Endothelial cell of umbilical vein (primary cell): ENCODE data around the gene ARHGEF1. TPM values are rescaled to one million over a fixed set of nuclear protein-coding genes. Genes with fewer than 3 reads are reported as not detected.

Experiments used
- BruUV-seq: library from RNA; stranded (reverse); fragments of 400-500 nt; replicated peaks from 2 replicates; lab custom pipeline; 2021; lab: Mats Ljungman, UMichigan
- CTCF ChIA-PET: fragments of 300-600, 350-600 bp; sonication (Branson Sonifier 250); formaldehyde crosslinking; loops from one replicate; lab custom pipeline; 2021; ENCODE audit warnings: antibody characterized with exemption, inconsistent platforms; lab: Charles Lee
- POLR2A ChIA-PET: fragments of 300-600, 350-600 bp; sonication (Branson Sonifier 250); formaldehyde crosslinking; loops from one replicate; lab custom pipeline; 2021; ENCODE audit warnings: antibody characterized with exemption, inconsistent platforms; lab: Charles Lee
- DNase-seq: peaks from one replicate; pipeline ENCODE4 v3.0.0-alpha.2; 2011; ENCODE audit warnings: low read depth, low spot score
- FAIRE-seq: peaks from 2 replicates; lab custom pipeline; 2011; peaks lifted over from hg19 to GRCh38; lab: Jason Lieb, UNC
- H2AFZ ChIP-seq: 2 replicates; pipeline ENCODE4 v1.6.0; 2012; ENCODE audit warnings: low read depth, low read length, control low read depth, inconsistent platforms
- H3K27ac ChIP-seq: 2 replicates; pipeline ENCODE4 v1.5.1; 2011; ENCODE audit warnings: low read depth, mild to moderate bottlenecking, control low read depth, low read length, moderate library complexity; ENCODE audit not compliant: insufficient read depth
- H3K27me3 ChIP-seq, 2 experiments: 2 replicates each; pipeline versions ENCODE4 v1.6.0 to v1.6.1; 2011; ENCODE audit warnings: low read length in 2 of 2, mixed read lengths in 1 of 2; ENCODE audit not compliant: control insufficient read depth in 2 of 2, insufficient read depth in 2 of 2
- H3K36me3 ChIP-seq, 2 experiments: 2 replicates in 1 of 2; 3 replicates in 1 of 2; pipeline ENCODE4 v1.5.1; 2011; ENCODE audit warnings: low read length in 2 of 2, mild to moderate bottlenecking in 1 of 2, moderate library complexity in 1 of 2; ENCODE audit not compliant: control insufficient read depth in 2 of 2, insufficient read depth in 2 of 2; ENCODE audit errors: extremely low read depth in 1 of 2
- H3K4me1 ChIP-seq: 3 replicates; pipeline ENCODE4 v1.5.1; 2011; ENCODE audit warnings: mild to moderate bottlenecking, low read length; ENCODE audit not compliant: control insufficient read depth, insufficient read depth; ENCODE audit errors: extremely low read depth
- H3K4me2 ChIP-seq: 2 replicates; pipeline ENCODE4 v1.6.1; 2011; ENCODE audit warnings: low read length, control low read depth, mixed read lengths; ENCODE audit not compliant: insufficient read depth
- H3K4me3 ChIP-seq, 3 experiments: fragments of 200-600 bp in 1 of 3; sonication (generic), shearing (Covaris generic) in 1 of 3; replicated peaks in 1 of 3; 2 replicates each; pipeline ENCODE4 v1.5.1; 2011 to 2016; ENCODE audit warnings: control low read depth in 3 of 3, low read length in 3 of 3, mild to moderate bottlenecking in 2 of 3, inconsistent platforms in 1 of 3, low read depth in 1 of 3, moderate library complexity in 1 of 3; ENCODE audit not compliant: insufficient read depth in 1 of 3
- H3K79me2 ChIP-seq: 2 replicates; pipeline ENCODE4 v1.6.0; 2012; ENCODE audit warnings: low read length, inconsistent platforms; ENCODE audit not compliant: control insufficient read depth, insufficient read depth
- H3K9ac ChIP-seq: replicated peaks from 2 replicates; pipeline ENCODE3; 2011; ENCODE audit warnings: low read length, control low read depth; ENCODE audit not compliant: insufficient read depth; ENCODE audit errors: extremely low read depth
- H3K9me1 ChIP-seq: replicated peaks from 3 replicates; pipeline ENCODE4 v1.6.0; 2011; ENCODE audit warnings: mild to moderate bottlenecking, low read length; ENCODE audit not compliant: control insufficient read depth, insufficient read depth; ENCODE audit errors: extremely low read depth
- H3K9me3 ChIP-seq: replicated peaks from 2 replicates; pipeline ENCODE4 v1.5.1; 2012; ENCODE audit warnings: low read length, inconsistent platforms; ENCODE audit not compliant: control insufficient read depth, insufficient read depth
- H4K20me1 ChIP-seq: replicated peaks from 2 replicates; pipeline ENCODE3; 2011; ENCODE audit warnings: mild to moderate bottlenecking, low read length; ENCODE audit not compliant: control insufficient read depth, insufficient read depth; ENCODE audit errors: extremely low read depth
- EZH2 ChIP-seq: IDR thresholded peaks from 2 replicates; pipeline ENCODE4 v1.6.1; 2012; ENCODE audit warnings: borderline replicate concordance, low read depth, mild to moderate bottlenecking, moderate library complexity, low read length, inconsistent platforms; ENCODE audit not compliant: severe bottlenecking
- FOS ChIP-seq: IDR thresholded peaks from 2 replicates; pipeline ENCODE4 v1.6.1; 2011; ENCODE audit warnings: mild to moderate bottlenecking, low read length, moderate library complexity, borderline replicate concordance; ENCODE audit not compliant: insufficient read depth
- JUN ChIP-seq: IDR thresholded peaks from 2 replicates; pipeline ENCODE4 v1.6.1; 2011; ENCODE audit warnings: borderline replicate concordance, low read depth; ENCODE audit not compliant: insufficient read length, insufficient read depth
- POLR2AphosphoS5 ChIP-seq: IDR thresholded peaks from 2 replicates; pipeline ENCODE4 v1.6.1; 2012; ENCODE audit warnings: low read depth, mild to moderate bottlenecking, control low read depth, low read length, moderate library complexity; ENCODE audit not compliant: insufficient read depth
- dilution Hi-C: fragments of 300-500 bp; cut with MboI; formaldehyde crosslinking; loops from one replicate; pipeline ENCODE4 v1.15.0; 2019; ENCODE audit warnings: low sequenced_read_pairs; ENCODE audit not compliant: extremely low pct_ligation_motif_present
- intact Hi-C: fragments of 100-400 bp; cut with micrococcal nuclease; formaldehyde crosslinking; loops from one replicate; pipeline ENCODE4 v1.10.0; 2022
- polyA plus RNA-seq, 4 experiments: library from polyadenylated mRNA; depleted of rRNA in 3 of 4; stranded (reverse) in 3 of 4; unstranded in 1 of 4; fragments of >200 nt; gene quantifications; 2 replicates each; pipeline versions ENCODE4 v1.2.1 to v1.2.3, GENCODE V29; 2011 to 2012; ENCODE audit warnings: missing spikeins in 1 of 4
- total RNA-seq: library from RNA; stranded (reverse); gene quantifications from 2 replicates; pipeline ENCODE4 v1.2.3, GENCODE V29; 2021
- TF ChIP-seq, protein P1 (sequence below): IDR thresholded peaks from 2 replicates; pipeline ENCODE4 v1.6.1; 2011; ENCODE audit not compliant: insufficient read depth, insufficient read length

Gene ARHGEF1
- total and polyA plus RNA-seq, 2 donors (not counting 3 experiments of a cell fraction or from before 2014, with no cell fraction given) = 65.4 to 123 TPM

GRCh38 chr19:41927497-41928192, 44.7 kb downstream of the ARHGEF1 start:
- intact Hi-C loops (no loop called here), dilution Hi-C loops (no loop called here)
- TF ChIP-seq FOS (no peak), POLR2AphosphoS5 (no peak), JUN (no peak)
- Histone ChIP-seq H3K9me3 (no peaks in the 10 kb centered on the region), H3K27me3 (peaks cover 67 to 70% of the 10 kb centered on the region in 2 experiments), H3K4me3 (peak overlapping the region in 2 of 3 experiments; percentile 15 to 16), H3K27ac (no peak overlapping the region), H4K20me1 (no peaks in the 10 kb centered on the region), H3K9me1 (no peaks in the 10 kb centered on the region), H3K4me1 (no peaks in the 10 kb centered on the region), H3K79me2 (no peaks in the 10 kb centered on the region), H3K9ac (no peak overlapping the region), H3K36me3 (no peaks in the 10 kb centered on the region), H2AFZ (peak overlapping the region; percentile 45), H3K4me2 (peak overlapping the region; percentile 47)
- CTCF ChIA-PET = interaction anchor here (0.7 to 1.5 kb wide), 2 partner anchors 24 to 54 kb away, joined by 3 to 8 read pairs; no protein-coding TSS in a partner anchor
- no peak for DNase-seq
- no TSS peak for BruUV-seq
- POLR2A ChIA-PET = no interaction called here
- FAIRE-seq = no peak

GRCh38 chr19:41928221-41928683, 45.3 kb downstream of the ARHGEF1 start, which contains the start of gene ERFL:
Gene ERFL (minus strand): TSS chr19:41928449. CDS start chr19:41912919, 15,530 bp downstream.
- Histone ChIP-seq H3K27me3 (peaks cover 65 to 69% of the 10 kb centered on the region in 2 experiments), H3K9me3 (no peaks in the 10 kb centered on the region), H3K9me1 (no peaks in the 10 kb centered on the region), H4K20me1 (no peaks in the 10 kb centered on the region), H3K36me3 (no peaks in the 10 kb centered on the region), H3K4me2 (peak within 1 kb of the TSS; percentile 47), H3K4me1 (no peaks in the 10 kb centered on the region), H3K9ac (no peak within 1 kb of the TSS), H3K79me2 (no peaks in the 10 kb centered on the region), H3K27ac (no peak within 1 kb of the TSS), H3K4me3 (peak within 1 kb of the TSS; percentile 15 to 16 (median 15)), H2AFZ (peak within 1 kb of the TSS; percentile 45)
- FAIRE-seq = no peak
- POLR2A ChIA-PET = no interaction called here
- peak; percentile 69 for TF ChIP-seq EZH2
- TF ChIP-seq, protein P1, sequence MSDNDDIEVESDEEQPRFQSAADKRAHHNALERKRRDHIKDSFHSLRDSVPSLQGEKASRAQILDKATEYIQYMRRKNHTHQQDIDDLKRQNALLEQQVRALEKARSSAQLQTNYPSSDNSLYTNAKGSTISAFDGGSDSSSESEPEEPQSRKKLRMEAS = no peak
- TF ChIP-seq FOS = no peak
- no peak for DNase-seq
- CTCF ChIA-PET = interaction anchor here (0.6 to 1.5 kb wide), 4 partner anchors 24 to 56 kb away, joined by 3 to 8 read pairs (median 3); no protein-coding TSS in a partner anchor
- dilution Hi-C loops = no loop called here
- no TSS peak for BruUV-seq
- intact Hi-C loops = no loop called here
